OCI-LY1 (cell line): ENCODE measurements around the gene MROH2A.

Source experiments
- H2AFZ ChIP-seq: fragments of 200-600 bp; sonication (generic), shearing (Covaris generic); 2 replicates; pipeline ENCODE4 v1.6.0; 2014; ENCODE audit warnings: antibody characterized with exemption, mild to moderate bottlenecking, low read length
- H3F3A ChIP-seq: fragments of 200-600 bp; sonication (generic), shearing (Covaris generic); 2 replicates; pipeline ENCODE4 v1.6.0; 2014; ENCODE audit warnings: mild to moderate bottlenecking, antibody characterized with exemption, low read length, moderate library complexity; ENCODE audit not compliant: insufficient read depth
- H3K27ac ChIP-seq: fragments of 200-600 bp; sonication (generic); 2 replicates; pipeline ENCODE4 v1.5.1; 2014; ENCODE audit warnings: low read length, mixed run types, mild to moderate bottlenecking, low read depth; ENCODE audit not compliant: poor library complexity, severe bottlenecking
- H3K27me3 ChIP-seq: fragments of 200-600 bp; sonication (generic); 2 replicates; pipeline ENCODE4 v1.6.0; 2014; ENCODE audit warnings: antibody characterized with exemption, mild to moderate bottlenecking, low read length, moderate library complexity; ENCODE audit not compliant: insufficient read depth
- H3K36me3 ChIP-seq: fragments of 200-600 bp; sonication (generic); 2 replicates; pipeline ENCODE4 v1.6.1; 2014; ENCODE audit warnings: mild to moderate bottlenecking, antibody characterized with exemption, low read length, moderate library complexity, mixed read lengths; ENCODE audit not compliant: insufficient read depth
- H3K4me1 ChIP-seq: fragments of 200-600 bp; sonication (generic); 2 replicates; pipeline ENCODE4 v1.5.1; 2014; ENCODE audit warnings: mild to moderate bottlenecking, low read length, moderate library complexity; ENCODE audit not compliant: insufficient read depth, severe bottlenecking
- H3K4me2 ChIP-seq: fragments of 200-600 bp; sonication (generic), shearing (Covaris generic); 2 replicates; pipeline ENCODE4 v1.6.1; 2014; ENCODE audit warnings: low read length
- H3K4me3 ChIP-seq: fragments of 200-600 bp; sonication (generic); 2 replicates; pipeline ENCODE4 v1.5.1; 2014; ENCODE audit warnings: low read length, low read depth, mild to moderate bottlenecking, mixed read lengths; ENCODE audit not compliant: poor library complexity, severe bottlenecking
- H3K79me2 ChIP-seq: fragments of 200-600 bp; shearing (Covaris generic); 2 replicates; pipeline ENCODE4 v1.6.1; 2016; ENCODE audit warnings: mixed run types, low read length, mixed read lengths; ENCODE audit not compliant: insufficient read depth
- H3K9ac ChIP-seq: fragments of 200-600 bp; sonication (generic), shearing (Covaris generic); 2 replicates; pipeline ENCODE4 v1.6.1; 2014; ENCODE audit warnings: mild to moderate bottlenecking, low read length, mixed read lengths
- H3K9me2 ChIP-seq: fragments of 200-600 bp; sonication (generic), shearing (Covaris generic); 2 replicates; pipeline ENCODE4 v1.6.1; 2014; ENCODE audit warnings: low read depth, mild to moderate bottlenecking, low read length, mixed read lengths
- H3K9me3 ChIP-seq: fragments of 200-600 bp; shearing (Covaris generic); 2 replicates; pipeline ENCODE4 v1.6.1; 2014; ENCODE audit warnings: low read length, mixed read lengths
- H4K20me1 ChIP-seq: fragments of 200-600 bp; sonication (generic), shearing (Covaris generic); 2 replicates; pipeline ENCODE4 v1.6.0; 2016; ENCODE audit warnings: mild to moderate bottlenecking, low read length; ENCODE audit not compliant: insufficient read depth
- EZH2 ChIP-seq: fragments of 200-600 bp; sonication (generic), shearing (Covaris generic); IDR thresholded peaks from 2 replicates; pipeline ENCODE4 v1.8.0; 2017; ENCODE audit warnings: borderline replicate concordance, mixed run types, mild to moderate bottlenecking, antibody characterized with exemption, low read length, moderate library complexity, mixed read lengths
- TF ChIP-seq, protein P1 (sequence below): fragments of 200-600 bp; sonication (generic), shearing (Covaris generic); IDR thresholded peaks from 2 replicates; pipeline ENCODE4 v1.5.1; 2017; ENCODE audit warnings: mild to moderate bottlenecking, antibody characterized with exemption, low read length, moderate library complexity, mixed read lengths

Gene MROH2A

DNA sequence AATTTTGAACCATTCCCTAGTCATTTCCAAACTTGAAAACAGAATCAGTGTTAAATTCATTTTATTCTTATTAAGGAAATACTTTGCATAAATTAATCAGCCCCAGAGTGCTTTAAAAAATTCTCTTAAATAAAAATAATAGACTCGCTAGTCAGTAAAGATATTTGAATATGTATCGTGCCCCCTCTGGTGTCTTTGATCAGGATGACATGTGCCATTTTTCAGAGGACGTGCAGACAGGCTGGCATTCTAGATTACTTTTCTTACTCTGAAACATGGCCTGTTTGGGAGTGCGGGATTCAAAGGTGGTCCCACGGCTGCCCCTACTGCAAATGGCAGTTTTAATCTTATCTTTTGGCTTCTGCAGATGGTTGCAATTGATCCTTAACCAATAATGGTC lies 5.5 kb upstream of the MROH2A start:
- Histone ChIP-seq H3F3A (no peaks in the 10 kb centered on the region), H3K9me2 (no peaks in the 10 kb centered on the region), H3K4me3 (no peak overlapping the region), H3K4me2 (no peak overlapping the region), H3K4me1 (no peaks in the 10 kb centered on the region), H3K27me3 (no peaks in the 10 kb centered on the region; the same call in 1 of the 2 replicates), H3K27ac (no peak overlapping the region), H4K20me1 (no peaks in the 10 kb centered on the region), H3K9ac (no peak overlapping the region), H2AFZ (no peak overlapping the region), H3K9me3 (no peaks in the 10 kb centered on the region), H3K79me2 (no peaks in the 10 kb centered on the region), H3K36me3 (no peaks in the 10 kb centered on the region)
- no peak for TF ChIP-seq EZH2
- TF ChIP-seq, protein P1, sequence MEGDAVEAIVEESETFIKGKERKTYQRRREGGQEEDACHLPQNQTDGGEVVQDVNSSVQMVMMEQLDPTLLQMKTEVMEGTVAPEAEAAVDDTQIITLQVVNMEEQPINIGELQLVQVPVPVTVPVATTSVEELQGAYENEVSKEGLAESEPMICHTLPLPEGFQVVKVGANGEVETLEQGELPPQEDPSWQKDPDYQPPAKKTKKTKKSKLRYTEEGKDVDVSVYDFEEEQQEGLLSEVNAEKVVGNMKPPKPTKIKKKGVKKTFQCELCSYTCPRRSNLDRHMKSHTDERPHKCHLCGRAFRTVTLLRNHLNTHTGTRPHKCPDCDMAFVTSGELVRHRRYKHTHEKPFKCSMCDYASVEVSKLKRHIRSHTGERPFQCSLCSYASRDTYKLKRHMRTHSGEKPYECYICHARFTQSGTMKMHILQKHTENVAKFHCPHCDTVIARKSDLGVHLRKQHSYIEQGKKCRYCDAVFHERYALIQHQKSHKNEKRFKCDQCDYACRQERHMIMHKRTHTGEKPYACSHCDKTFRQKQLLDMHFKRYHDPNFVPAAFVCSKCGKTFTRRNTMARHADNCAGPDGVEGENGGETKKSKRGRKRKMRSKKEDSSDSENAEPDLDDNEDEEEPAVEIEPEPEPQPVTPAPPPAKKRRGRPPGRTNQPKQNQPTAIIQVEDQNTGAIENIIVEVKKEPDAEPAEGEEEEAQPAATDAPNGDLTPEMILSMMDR: no peak

DNA sequence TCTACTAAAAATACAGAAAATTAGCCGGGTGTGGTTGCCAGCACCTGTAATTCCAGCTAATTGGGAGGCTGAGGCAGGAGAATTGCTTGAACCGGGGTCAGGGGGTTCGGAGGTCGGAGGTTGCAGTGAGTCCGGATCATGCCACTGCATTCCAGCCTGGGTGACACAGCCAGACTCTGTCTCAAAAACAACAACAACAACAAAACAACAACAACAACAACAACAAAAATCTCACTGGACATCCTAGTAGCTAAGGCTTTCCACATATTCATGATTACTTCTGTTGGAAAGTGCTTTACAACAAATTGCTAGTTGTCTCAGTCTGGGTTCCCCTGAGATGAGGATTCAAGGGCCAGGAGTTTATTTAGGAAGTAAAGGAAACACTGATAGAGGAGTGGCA lies 4.3 kb upstream of the MROH2A start:
- H3K9me3 ChIP-seq: no peaks in the 10 kb centered on the region
- H3K9me2 ChIP-seq: no peaks in the 10 kb centered on the region
- no peaks in the 10 kb centered on the region for H3K4me1 ChIP-seq
- H4K20me1 ChIP-seq: no peaks in the 10 kb centered on the region
- no peak overlapping the region for H3K27ac ChIP-seq
- no peaks in the 10 kb centered on the region for H3F3A ChIP-seq
- no peak overlapping the region for H3K4me2 ChIP-seq
- H3K79me2 ChIP-seq: no peaks in the 10 kb centered on the region
- no peak for TF ChIP-seq EZH2
- TF ChIP-seq, protein P1: no peak
- H3K9ac ChIP-seq: no peak overlapping the region
- H3K27me3 ChIP-seq: peaks cover 4% of the 10 kb centered on the region; the same call in 1 of the 2 replicates
- H3K4me3 ChIP-seq: no peak overlapping the region
- no peaks in the 10 kb centered on the region for H3K36me3 ChIP-seq
- no peak overlapping the region for H2AFZ ChIP-seq

DNA sequence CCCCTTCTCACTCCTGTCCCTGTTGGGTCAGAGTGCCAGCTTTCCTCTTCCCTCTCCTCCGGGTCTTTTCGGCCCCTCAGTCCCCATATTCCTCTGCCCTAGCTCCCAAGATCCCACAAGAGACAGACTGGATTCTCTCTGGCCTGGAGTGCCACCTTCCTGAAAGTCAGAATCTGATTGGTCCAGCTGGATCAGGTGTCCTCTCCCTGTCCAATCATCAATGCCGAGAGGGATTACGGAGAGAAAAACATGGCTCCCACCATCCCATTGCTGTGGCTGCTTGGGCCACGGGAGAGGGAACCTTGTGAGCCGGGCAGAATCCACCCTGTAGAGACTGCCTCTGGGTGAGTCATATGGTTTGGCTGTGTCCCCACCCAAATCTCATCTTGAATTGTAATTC lies 2.7 kb upstream of the MROH2A start:
- H3K9ac ChIP-seq: no peak overlapping the region
- no peak for TF ChIP-seq EZH2
- TF ChIP-seq, protein P1: no peak
- no peaks in the 10 kb centered on the region for H3K9me3 ChIP-seq
- H3K27me3 ChIP-seq: peaks cover 4% of the 10 kb centered on the region; the same call in 1 of the 2 replicates
- no peak overlapping the region for H3K4me2 ChIP-seq
- H3K27ac ChIP-seq: no peak overlapping the region
- no peaks in the 10 kb centered on the region for H3K79me2 ChIP-seq
- no peaks in the 10 kb centered on the region for H3F3A ChIP-seq
- no peaks in the 10 kb centered on the region for H3K4me1 ChIP-seq
- H4K20me1 ChIP-seq: no peaks in the 10 kb centered on the region
- H3K4me3 ChIP-seq: no peak overlapping the region
- no peaks in the 10 kb centered on the region for H3K36me3 ChIP-seq
- H2AFZ ChIP-seq: no peak overlapping the region
- no peaks in the 10 kb centered on the region for H3K9me2 ChIP-seq
